Gastroesophageal sphincter (tissue), 3 donors: Measurements from ENCODE around the gene PMF1.

Experiments
- CTCF ChIP-seq, 4 experiments: fragments of 200-600 bp in 2 of 4; fragments of 450-650 bp in 2 of 4; sonication (generic) in 1 of 4; IDR thresholded peaks; one replicate each; pipeline ENCODE4 v1.5.1; 2017 to 2019; ENCODE audit warnings: antibody characterized with exemption in 4 of 4, mild to moderate bottlenecking in 2 of 4, moderate library complexity in 2 of 4
- EP300 ChIP-seq: sonication (generic); formaldehyde crosslinking; IDR thresholded peaks from one replicate; pipeline ENCODE4 v1.6.1; 2017; ENCODE audit warnings: antibody characterized with exemption, mild to moderate bottlenecking
- POLR2A ChIP-seq, 2 donors: fragments of 450-650 bp; IDR thresholded peaks; one replicate each; pipeline ENCODE4 v1.6.1; 2017; ENCODE audit warnings: antibody characterized with exemption in 2 of 2, mild to moderate bottlenecking in 2 of 2, moderate library complexity in 1 of 2
- POLR2AphosphoS5 ChIP-seq: sonication (generic); formaldehyde crosslinking; IDR thresholded peaks from one replicate; pipeline ENCODE4 v1.6.1; 2017; ENCODE audit warnings: antibody characterized with exemption

DNA sequence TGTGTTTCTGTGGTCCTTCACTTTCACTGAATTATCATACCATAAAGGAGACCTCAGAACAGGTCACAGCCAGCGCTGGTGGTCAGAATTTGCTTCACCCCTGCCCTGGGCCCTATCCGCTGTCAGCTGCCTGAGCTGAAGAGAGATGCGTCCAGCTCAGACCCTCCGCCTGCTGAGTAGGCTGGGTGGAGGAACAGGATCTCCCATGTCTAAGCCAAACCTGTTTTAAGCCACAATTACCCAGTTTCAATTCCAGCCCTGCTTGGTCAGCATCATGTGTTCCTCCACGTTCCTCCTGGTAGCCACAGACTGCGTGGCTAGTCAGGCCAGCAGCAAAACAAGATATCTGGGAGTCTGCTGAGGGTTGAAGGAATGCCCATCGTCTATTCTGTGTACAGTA lies 15.7 kb downstream of the PMF1 start:
- TF ChIP-seq CTCF (IDR thresholded peaks at IDR 0.05) (no peak), POLR2AphosphoS5 (no peak), POLR2A (IDR thresholded peaks at IDR 0.05) (no peak), EP300 (no peak)
